ENCODE data around the gene MC1R. TPM values are rescaled to one million over a fixed set of nuclear protein-coding genes. Genes with fewer than 3 reads are reported as not detected.

Gene MC1R
- total and polyA plus RNA-seq, 2 experiments from 2014 or later, result 0.74 to 4.3 TPM

GRCh38 chr16:89934611-89935553, 16.2 kb downstream of the MC1R start:
- peaks cover 12% of the 10 kb centered on the region for H3K36me3 ChIP-seq (ENCODE audit: insufficient read depth)
- no peak overlapping the region for H3K27ac Mint-ChIP-seq
- no peak overlapping the region for H2AFZ ChIP-seq
- no peaks in the 10 kb centered on the region for H3K4me1 Mint-ChIP-seq
- H3F3A ChIP-seq (replicated peaks; ENCODE audit: low read depth), result peaks cover 13% of the 10 kb centered on the region
- H3K36me3 Mint-ChIP-seq (ENCODE audit: low read depth), result peaks cover 37% of the 10 kb centered on the region
- peaks cover 7% of the 10 kb centered on the region for H4K20me1 ChIP-seq (replicated peaks; ENCODE audit: insufficient read depth)
- no peak overlapping the region for H3K4me3 Mint-ChIP-seq
- no peaks in the 10 kb centered on the region for H3K27me3 ChIP-seq (ENCODE audit: insufficient read depth)
- no peaks in the 10 kb centered on the region for H3K4me1 ChIP-seq (ENCODE audit: insufficient read depth)
- no peak overlapping the region for H3K4me2 ChIP-seq
- H3K27me3 Mint-ChIP-seq (ENCODE audit: insufficient read depth, low read depth, poor library complexity), result peaks cover 11% of the 10 kb centered on the region
- no peak for DNase-seq (ENCODE audit: low spot score)
- TF ChIP-seq NANOG (IDR thresholded peaks at IDR 0.05; ENCODE audit: borderline replicate concordance) (no peak), CREB1 (CRISPR knock-in tag; IDR thresholded peaks at IDR 0.05; ENCODE audit: low read depth) (no peak), EZH2phosphoT487 (IDR thresholded peaks at IDR 0.05; ENCODE audit: unreplicated experiment) (no peak), ZNF114 (CRISPR knock-in tag; IDR thresholded peaks at IDR 0.05) (no peak), EZH2 (IDR thresholded peaks at IDR 0.05; ENCODE audit: low read depth, unreplicated experiment) (no peak), POLR2AphosphoS5 (IDR thresholded peaks at IDR 0.05; ENCODE audit: low read depth) (no peak), STAT1 (IDR thresholded peaks at IDR 0.05; ENCODE audit: unreplicated experiment) (no peak), JUNB (IDR thresholded peaks at IDR 0.05; ENCODE audit: unreplicated experiment) (no peak), ZNF331 (CRISPR knock-in tag; IDR thresholded peaks at IDR 0.05; ENCODE audit: low read depth) (no peak), CTCF (conservative IDR thresholded peaks at IDR 0.05; ENCODE audit: low read depth in 2 of 2) (no peak), ZNF462 (CRISPR knock-in tag; IDR thresholded peaks at IDR 0.05) (no peak), ETS1 (IDR thresholded peaks at IDR 0.05) (no peak)
- TF ChIP-seq, protein P1, sequence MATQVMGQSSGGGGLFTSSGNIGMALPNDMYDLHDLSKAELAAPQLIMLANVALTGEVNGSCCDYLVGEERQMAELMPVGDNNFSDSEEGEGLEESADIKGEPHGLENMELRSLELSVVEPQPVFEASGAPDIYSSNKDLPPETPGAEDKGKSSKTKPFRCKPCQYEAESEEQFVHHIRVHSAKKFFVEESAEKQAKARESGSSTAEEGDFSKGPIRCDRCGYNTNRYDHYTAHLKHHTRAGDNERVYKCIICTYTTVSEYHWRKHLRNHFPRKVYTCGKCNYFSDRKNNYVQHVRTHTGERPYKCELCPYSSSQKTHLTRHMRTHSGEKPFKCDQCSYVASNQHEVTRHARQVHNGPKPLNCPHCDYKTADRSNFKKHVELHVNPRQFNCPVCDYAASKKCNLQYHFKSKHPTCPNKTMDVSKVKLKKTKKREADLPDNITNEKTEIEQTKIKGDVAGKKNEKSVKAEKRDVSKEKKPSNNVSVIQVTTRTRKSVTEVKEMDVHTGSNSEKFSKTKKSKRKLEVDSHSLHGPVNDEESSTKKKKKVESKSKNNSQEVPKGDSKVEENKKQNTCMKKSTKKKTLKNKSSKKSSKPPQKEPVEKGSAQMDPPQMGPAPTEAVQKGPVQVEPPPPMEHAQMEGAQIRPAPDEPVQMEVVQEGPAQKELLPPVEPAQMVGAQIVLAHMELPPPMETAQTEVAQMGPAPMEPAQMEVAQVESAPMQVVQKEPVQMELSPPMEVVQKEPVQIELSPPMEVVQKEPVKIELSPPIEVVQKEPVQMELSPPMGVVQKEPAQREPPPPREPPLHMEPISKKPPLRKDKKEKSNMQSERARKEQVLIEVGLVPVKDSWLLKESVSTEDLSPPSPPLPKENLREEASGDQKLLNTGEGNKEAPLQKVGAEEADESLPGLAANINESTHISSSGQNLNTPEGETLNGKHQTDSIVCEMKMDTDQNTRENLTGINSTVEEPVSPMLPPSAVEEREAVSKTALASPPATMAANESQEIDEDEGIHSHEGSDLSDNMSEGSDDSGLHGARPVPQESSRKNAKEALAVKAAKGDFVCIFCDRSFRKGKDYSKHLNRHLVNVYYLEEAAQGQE (IDR thresholded peaks at IDR 0.05; ENCODE audit: unreplicated experiment), result no peak
- ATAC-seq, result no peak
- no peaks in the 10 kb centered on the region; the same call in 2 of the 3 replicates for H3K9me3 Mint-ChIP-seq
- H3K79me2 ChIP-seq (replicated peaks; ENCODE audit: insufficient read depth), result no peaks in the 10 kb centered on the region
- H3K9me2 ChIP-seq (ENCODE audit: insufficient read depth), result no peaks in the 10 kb centered on the region
- H3K4me3 ChIP-seq, result no peak overlapping the region
- H3K27ac ChIP-seq (ENCODE audit: low read depth), result no peak overlapping the region

Measured in GM23338 (cell line).